Panc1 (cell line): ENCODE measurements around the gene FAM200C. TPM values are rescaled to one million over a fixed set of nuclear protein-coding genes. Genes with fewer than 3 reads are reported as not detected.

ENCODE experiments used
- ATAC-seq: fragments of 200-7000 bp; cut with Tn5 transposase; 2 replicates; pipeline ENCODE4 v1.9.1; 2020; ENCODE audit warnings: mild to moderate bottlenecking, moderate library complexity
- BruUV-seq: library from RNA; stranded (reverse); fragments of 400-500 nt; replicated peaks from 2 replicates; lab custom pipeline; 2021; lab: Mats Ljungman, UMichigan
- CTCF ChIA-PET: fragments of 300-600 bp; sonication (Branson Sonifier 250); formaldehyde crosslinking; loops from one replicate; lab custom pipeline; 2022; ENCODE audit warnings: antibody characterized with exemption; lab: Charles Lee
- POLR2A ChIA-PET: fragments of 300-600 bp; sonication (Branson Sonifier 250); formaldehyde crosslinking; loops from one replicate; lab custom pipeline; 2022; ENCODE audit warnings: antibody characterized with exemption; lab: Charles Lee
- DNase-seq: peaks from one replicate; pipeline ENCODE4 v3.0.0-alpha.2; 2010; ENCODE audit warnings: low read depth, low spot score
- H3K27ac ChIP-seq: 2 replicates; pipeline ENCODE4 v1.5.1; 2011; ENCODE audit warnings: mild to moderate bottlenecking, low read length, inconsistent platforms
- H3K27me3 ChIP-seq: fragments of 200-500 bp; sonication (Bioruptor generic); 2 replicates; pipeline ENCODE4 v1.6.0; 2014; ENCODE audit warnings: low read length, inconsistent platforms; ENCODE audit not compliant: control insufficient read depth, insufficient read depth
- H3K36me3 ChIP-seq: fragments of 200-500 bp; sonication (Bioruptor generic); 2 replicates; pipeline ENCODE4 v1.5.1; 2014; ENCODE audit warnings: inconsistent platforms, mild to moderate bottlenecking, low read length, moderate library complexity; ENCODE audit not compliant: control insufficient read depth, insufficient read depth
- H3K4me1 ChIP-seq: 2 replicates; pipeline ENCODE4 v1.5.1; 2011; ENCODE audit warnings: inconsistent platforms, mild to moderate bottlenecking, low read length, moderate library complexity; ENCODE audit not compliant: control insufficient read depth, insufficient read depth
- H3K4me3 ChIP-seq, 2 experiments: 2 replicates each; pipeline ENCODE4 v1.5.1; 2011 to 2012; ENCODE audit warnings: low read depth in 2 of 2, low read length in 2 of 2, mild to moderate bottlenecking in 2 of 2, inconsistent platforms in 1 of 2, moderate library complexity in 1 of 2
- H3K9me3 ChIP-seq: fragments of 200-500 bp; sonication (Bioruptor generic); 2 replicates; pipeline ENCODE4 v1.5.1; 2014; ENCODE audit warnings: low read depth, mild to moderate bottlenecking, inconsistent platforms, low read length, moderate library complexity; ENCODE audit not compliant: control insufficient read depth, insufficient read depth
- POLR2AphosphoS5 ChIP-seq: IDR thresholded peaks from 2 replicates; pipeline ENCODE4 v1.6.1; 2012; ENCODE audit warnings: mild to moderate bottlenecking, low read depth, low read length, moderate library complexity
- SIN3A ChIP-seq: IDR thresholded peaks from 2 replicates; pipeline ENCODE4 v1.6.1; 2012; ENCODE audit warnings: low read depth, mild to moderate bottlenecking, low read length, moderate library complexity, borderline replicate concordance; ENCODE audit not compliant: insufficient read depth
- TCF7L2 ChIP-seq: IDR thresholded peaks from 2 replicates; pipeline ENCODE4 v1.6.1; 2011; ENCODE audit warnings: mild to moderate bottlenecking, low read depth, low read length, inconsistent platforms
- in situ Hi-C: cut with HindIII; loops from 2 replicates; pipeline ENCODE4 v1.10.0; 2016; ENCODE audit warnings: low sequenced_read_pairs, low pct_unique_long_range_greater_than_20kb
- intact Hi-C: fragments of 100-400 bp; cut with micrococcal nuclease; formaldehyde crosslinking; loops from one replicate; pipeline ENCODE4 v1.10.0; 2022; ENCODE audit not compliant: unreplicated experiment
- total RNA-seq: library from RNA; stranded (reverse); gene quantifications from one replicate; pipeline ENCODE4 v1.2.1, GENCODE V29; 2021; ENCODE audit not compliant: unreplicated experiment
- TF ChIP-seq, protein P1 (sequence below), 2 experiments: IDR thresholded peaks; 2 replicates each; pipeline ENCODE4 v1.6.1; 2011 to 2012; ENCODE audit warnings: low read depth in 2 of 2, control low read depth in 1 of 2, low read length in 1 of 2, mild to moderate bottlenecking in 1 of 2, moderate library complexity in 1 of 2; ENCODE audit not compliant: insufficient read depth in 1 of 2
- TF ChIP-seq, protein P2 (sequence below): fragments of 450-650 bp; IDR thresholded peaks from 2 replicates; pipeline ENCODE4 v1.5.1; 2017; ENCODE audit warnings: mild to moderate bottlenecking

FAM200C gene
- total RNA-seq, 1 experiment from 2014 or later = 3.0 TPM

- CTCF ChIA-PET = no interaction called here
- in situ Hi-C loops = no loop called here
These were observed 43.1 kb upstream of the FAM200C start for GRCh38 chr5:160442824-160443431.

GRCh38 chr5:160441311-160441781 lies 41.5 kb upstream of the FAM200C start:
- no peak for TF ChIP-seq TCF7L2
- TF ChIP-seq SIN3A = no peak
- TF ChIP-seq POLR2AphosphoS5 = no peak
- TF ChIP-seq, protein P1, sequence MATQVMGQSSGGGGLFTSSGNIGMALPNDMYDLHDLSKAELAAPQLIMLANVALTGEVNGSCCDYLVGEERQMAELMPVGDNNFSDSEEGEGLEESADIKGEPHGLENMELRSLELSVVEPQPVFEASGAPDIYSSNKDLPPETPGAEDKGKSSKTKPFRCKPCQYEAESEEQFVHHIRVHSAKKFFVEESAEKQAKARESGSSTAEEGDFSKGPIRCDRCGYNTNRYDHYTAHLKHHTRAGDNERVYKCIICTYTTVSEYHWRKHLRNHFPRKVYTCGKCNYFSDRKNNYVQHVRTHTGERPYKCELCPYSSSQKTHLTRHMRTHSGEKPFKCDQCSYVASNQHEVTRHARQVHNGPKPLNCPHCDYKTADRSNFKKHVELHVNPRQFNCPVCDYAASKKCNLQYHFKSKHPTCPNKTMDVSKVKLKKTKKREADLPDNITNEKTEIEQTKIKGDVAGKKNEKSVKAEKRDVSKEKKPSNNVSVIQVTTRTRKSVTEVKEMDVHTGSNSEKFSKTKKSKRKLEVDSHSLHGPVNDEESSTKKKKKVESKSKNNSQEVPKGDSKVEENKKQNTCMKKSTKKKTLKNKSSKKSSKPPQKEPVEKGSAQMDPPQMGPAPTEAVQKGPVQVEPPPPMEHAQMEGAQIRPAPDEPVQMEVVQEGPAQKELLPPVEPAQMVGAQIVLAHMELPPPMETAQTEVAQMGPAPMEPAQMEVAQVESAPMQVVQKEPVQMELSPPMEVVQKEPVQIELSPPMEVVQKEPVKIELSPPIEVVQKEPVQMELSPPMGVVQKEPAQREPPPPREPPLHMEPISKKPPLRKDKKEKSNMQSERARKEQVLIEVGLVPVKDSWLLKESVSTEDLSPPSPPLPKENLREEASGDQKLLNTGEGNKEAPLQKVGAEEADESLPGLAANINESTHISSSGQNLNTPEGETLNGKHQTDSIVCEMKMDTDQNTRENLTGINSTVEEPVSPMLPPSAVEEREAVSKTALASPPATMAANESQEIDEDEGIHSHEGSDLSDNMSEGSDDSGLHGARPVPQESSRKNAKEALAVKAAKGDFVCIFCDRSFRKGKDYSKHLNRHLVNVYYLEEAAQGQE (IDR thresholded peaks at IDR 0.05; ENCODE audit: insufficient read depth in 1 of 2, low read depth in 2 of 2, low read length in 1 of 2) = no peak
- TF ChIP-seq, protein P2, sequence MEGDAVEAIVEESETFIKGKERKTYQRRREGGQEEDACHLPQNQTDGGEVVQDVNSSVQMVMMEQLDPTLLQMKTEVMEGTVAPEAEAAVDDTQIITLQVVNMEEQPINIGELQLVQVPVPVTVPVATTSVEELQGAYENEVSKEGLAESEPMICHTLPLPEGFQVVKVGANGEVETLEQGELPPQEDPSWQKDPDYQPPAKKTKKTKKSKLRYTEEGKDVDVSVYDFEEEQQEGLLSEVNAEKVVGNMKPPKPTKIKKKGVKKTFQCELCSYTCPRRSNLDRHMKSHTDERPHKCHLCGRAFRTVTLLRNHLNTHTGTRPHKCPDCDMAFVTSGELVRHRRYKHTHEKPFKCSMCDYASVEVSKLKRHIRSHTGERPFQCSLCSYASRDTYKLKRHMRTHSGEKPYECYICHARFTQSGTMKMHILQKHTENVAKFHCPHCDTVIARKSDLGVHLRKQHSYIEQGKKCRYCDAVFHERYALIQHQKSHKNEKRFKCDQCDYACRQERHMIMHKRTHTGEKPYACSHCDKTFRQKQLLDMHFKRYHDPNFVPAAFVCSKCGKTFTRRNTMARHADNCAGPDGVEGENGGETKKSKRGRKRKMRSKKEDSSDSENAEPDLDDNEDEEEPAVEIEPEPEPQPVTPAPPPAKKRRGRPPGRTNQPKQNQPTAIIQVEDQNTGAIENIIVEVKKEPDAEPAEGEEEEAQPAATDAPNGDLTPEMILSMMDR = no peak
- ChIA-PET CTCF (no interaction called here), POLR2A (no interaction called here)

More at GRCh38 chr5:160442824-160443431, 43.1 kb upstream of the FAM200C start:
- H3K4me1 ChIP-seq = peaks cover 6% of the 10 kb centered on the region; the same call in 1 of the 2 replicates
- DNase-seq (no peak), ATAC-seq (no peak)
- no peaks in the 10 kb centered on the region for H3K36me3 ChIP-seq
- H3K9me3 ChIP-seq = no peaks in the 10 kb centered on the region
- no peak for TF ChIP-seq SIN3A
- TF ChIP-seq, protein P2 = no peak
- TF ChIP-seq TCF7L2 = no peak
- TF ChIP-seq POLR2AphosphoS5 = no peak
- TF ChIP-seq, protein P1 (IDR thresholded peaks at IDR 0.05; ENCODE audit: insufficient read depth in 1 of 2, low read depth in 2 of 2, low read length in 1 of 2) = no peak
- H3K27ac ChIP-seq = no peak overlapping the region
- POLR2A ChIA-PET = no interaction called here
- BruUV-seq = no TSS peak
- H3K4me3 ChIP-seq = no peak overlapping the region
- no peaks in the 10 kb centered on the region for H3K27me3 ChIP-seq
- intact Hi-C loops = no loop called here

More at GRCh38 chr5:160441311-160441781, 41.5 kb upstream of the FAM200C start:
- Histone ChIP-seq H3K4me3 (no peak overlapping the region), H3K36me3 (no peaks in the 10 kb centered on the region), H3K9me3 (no peaks in the 10 kb centered on the region), H3K27ac (no peak overlapping the region), H3K27me3 (no peaks in the 10 kb centered on the region), H3K4me1 (peaks cover 6% of the 10 kb centered on the region; the same call in 1 of the 2 replicates)
- ATAC-seq (no peak), DNase-seq (no peak)
- BruUV-seq = no TSS peak
- intact Hi-C loops = no loop called here
- in situ Hi-C loops = no loop called here
